ENCODE results near the gene EPHA1.
"Not testable (repeated sequence)": the region's sequence is repeated elsewhere in the genome, so short reads cannot be mapped to it uniquely, and the experiment has no call there.

EPHA1 gene

DNA sequence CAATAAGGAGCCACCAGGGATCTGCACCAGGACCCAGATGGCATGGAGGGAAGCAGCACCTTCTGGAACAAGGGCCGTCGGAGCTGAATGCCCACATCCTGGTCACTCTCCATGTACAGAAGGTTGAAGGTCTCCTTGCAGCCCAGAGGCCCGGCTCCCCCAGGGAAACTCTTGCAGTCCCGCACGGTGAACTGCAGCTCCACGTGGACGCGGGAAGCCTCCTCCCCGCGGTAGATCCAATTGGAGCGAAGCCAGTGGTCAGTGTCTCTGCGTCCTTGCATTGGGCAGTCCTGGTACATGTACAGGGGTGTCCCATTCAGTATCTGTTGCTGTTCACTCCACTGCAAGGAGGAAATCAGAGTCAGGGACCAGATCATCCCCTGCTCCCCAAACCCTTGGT is 7.4 kb downstream of the EPHA1 start:
- ATAC-seq, result no peak

GRCh38 chr7:143399642-143400041 is 9.0 kb downstream of the EPHA1 start:
- ATAC-seq, result no peak

- no peak for ATAC-seq
Measured at GRCh38 chr7:143399151-143399550, 9.5 kb downstream of the EPHA1 start.

DNA sequence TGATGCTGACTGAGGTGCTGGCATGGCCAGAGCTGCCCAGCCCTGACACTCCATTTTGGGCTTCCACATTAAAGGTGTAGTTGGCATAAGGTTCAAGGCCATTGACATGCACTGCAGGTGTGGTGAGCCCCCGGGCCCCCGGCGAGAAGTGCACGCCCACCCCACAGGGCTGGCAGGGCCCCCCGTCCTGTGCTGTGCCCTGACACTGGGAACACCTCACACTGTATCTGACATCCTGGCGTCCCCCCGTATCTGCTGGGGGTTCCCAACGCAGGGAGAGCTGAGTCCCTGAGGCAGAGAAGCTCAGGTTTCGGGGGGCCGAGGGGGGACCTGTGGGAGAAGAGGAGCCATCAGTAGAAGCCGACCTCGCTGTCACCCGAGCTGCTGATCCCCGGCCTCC is 10.0 kb downstream of the EPHA1 start:
- ATAC-seq, result no peak

DNA sequence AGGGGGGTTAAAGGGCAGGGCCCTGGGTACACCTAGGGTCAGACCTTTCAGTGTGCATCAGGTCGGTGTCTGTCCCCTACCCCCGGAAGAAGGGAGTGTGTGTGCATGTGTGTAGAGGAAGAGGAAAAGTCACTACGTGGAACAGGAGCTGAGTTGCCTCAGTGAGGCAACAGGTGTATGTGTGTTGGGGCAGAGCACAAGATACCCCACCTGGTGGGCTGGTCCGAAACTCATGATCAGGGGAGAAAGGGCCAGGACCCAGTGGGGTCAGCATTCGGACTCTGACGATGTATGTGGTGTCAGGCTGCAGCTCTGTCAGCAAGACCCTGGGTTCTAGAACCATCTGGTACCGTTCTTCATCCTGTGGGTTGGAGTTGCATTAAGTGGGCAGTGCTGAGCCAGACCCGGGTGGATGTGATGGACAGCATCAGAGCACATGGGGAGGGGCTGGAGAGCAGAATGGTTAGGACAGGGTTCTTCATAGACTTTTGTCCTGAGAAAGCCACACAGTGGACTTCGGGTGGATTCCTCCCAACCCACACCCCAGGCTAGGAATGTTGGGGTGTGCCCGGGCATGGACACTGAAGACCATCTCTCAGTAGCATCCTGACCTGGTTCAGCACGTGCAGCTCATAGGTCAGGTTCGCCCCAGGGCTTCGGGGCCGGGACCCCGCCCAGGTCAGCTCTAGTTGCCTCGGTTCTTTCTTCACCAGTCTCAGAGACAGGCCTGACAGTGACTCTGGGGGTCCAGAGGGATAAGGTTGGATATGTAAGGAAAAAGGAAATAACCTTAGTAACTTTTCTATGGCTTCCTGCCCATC is 10.7 kb downstream of the EPHA1 start:
- ATAC-seq, result no peak

GRCh38 chr7:143396625-143397556 is 11.8 kb downstream of the EPHA1 start:
- ATAC-seq, result no peak

- ATAC-seq, result no peak
Measured at GRCh38 chr7:143396182-143396581, 12.5 kb downstream of the EPHA1 start.

DNA sequence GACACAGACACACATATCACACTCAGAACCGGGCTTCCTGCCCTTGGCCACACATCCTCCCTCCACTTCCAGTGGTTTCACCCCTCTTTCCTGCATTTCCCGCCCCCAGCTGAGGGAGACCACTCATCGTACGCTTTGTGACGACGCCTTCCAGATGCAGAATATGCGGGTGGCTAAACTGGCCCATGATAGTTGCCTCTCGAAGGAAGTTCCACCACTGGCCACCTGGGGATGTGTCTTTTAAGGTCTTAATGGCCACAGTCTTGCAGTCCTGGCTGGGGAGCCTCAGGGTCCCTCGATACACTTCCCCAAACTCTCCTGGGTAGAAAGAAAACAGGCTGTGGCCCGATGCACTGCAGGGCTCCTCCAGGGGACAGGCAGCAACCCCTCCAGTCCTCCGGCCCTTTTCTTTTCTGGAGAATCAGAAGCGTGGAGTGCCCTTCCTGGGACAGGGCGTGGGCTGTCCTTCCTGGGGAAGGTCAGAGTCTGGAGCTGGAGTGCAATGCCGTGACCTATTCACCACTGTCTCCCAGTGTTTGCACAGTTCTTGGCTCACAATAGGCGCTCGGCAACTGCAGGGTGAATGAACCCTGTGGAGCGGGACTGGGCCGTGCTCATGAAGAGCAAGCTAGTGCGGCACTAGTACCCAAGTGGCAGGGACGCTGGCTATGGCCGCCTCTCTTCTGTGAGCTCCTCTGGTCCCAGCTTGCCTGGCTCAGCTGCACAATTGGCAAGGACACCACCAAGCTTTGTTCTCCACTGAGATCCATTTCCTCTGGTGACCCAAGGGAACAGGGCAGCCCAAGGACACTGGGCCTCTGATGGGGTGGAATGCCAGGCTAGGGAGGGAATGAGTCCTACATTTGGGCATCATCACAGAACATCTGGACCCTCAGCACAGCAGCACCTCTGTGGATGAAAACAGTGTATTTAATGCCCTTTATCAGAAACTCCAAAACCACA is 13.2 kb downstream of the EPHA1 start:
- no peak for ATAC-seq

DNA sequence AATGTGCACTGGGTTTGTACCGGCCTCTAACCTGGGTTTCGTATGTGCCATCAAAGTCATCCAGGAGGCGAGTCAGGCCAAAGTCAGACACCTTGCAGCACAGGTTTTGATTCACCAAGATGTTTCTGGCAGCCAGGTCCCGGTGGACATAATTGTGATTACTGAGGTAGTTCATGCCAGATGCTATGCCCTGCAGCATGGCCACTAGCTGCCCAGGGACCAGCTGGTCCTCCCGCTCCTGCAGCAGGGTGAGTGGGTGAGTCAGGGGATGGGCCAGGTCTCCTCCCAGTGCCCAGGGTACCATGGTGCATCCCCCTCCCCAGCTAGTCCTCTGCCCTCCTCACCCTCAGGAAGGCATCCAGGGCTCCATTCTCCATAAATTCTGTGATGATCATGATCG is 13.9 kb downstream of the EPHA1 start:
- no peak for ATAC-seq

DNA sequence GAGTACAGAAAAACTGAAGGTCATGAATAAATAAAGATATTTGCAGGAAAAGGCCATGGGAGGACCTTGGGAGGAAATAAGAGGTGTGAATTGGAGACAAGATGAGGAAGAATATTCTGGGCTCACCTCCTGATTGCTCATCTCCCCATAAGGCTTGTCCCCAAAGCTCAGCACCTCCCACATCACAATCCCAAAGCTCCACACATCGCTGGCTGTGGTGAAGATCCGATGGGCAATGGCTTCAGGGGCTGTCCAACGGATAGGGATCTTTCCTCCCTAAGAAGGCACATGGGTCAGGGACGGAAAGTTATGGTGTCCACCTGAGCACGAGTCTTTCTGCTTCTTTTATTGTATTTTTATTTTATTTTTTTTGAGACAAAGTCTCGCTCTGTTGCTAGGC is 14.6 kb downstream of the EPHA1 start:
- no peak for ATAC-seq

DNA sequence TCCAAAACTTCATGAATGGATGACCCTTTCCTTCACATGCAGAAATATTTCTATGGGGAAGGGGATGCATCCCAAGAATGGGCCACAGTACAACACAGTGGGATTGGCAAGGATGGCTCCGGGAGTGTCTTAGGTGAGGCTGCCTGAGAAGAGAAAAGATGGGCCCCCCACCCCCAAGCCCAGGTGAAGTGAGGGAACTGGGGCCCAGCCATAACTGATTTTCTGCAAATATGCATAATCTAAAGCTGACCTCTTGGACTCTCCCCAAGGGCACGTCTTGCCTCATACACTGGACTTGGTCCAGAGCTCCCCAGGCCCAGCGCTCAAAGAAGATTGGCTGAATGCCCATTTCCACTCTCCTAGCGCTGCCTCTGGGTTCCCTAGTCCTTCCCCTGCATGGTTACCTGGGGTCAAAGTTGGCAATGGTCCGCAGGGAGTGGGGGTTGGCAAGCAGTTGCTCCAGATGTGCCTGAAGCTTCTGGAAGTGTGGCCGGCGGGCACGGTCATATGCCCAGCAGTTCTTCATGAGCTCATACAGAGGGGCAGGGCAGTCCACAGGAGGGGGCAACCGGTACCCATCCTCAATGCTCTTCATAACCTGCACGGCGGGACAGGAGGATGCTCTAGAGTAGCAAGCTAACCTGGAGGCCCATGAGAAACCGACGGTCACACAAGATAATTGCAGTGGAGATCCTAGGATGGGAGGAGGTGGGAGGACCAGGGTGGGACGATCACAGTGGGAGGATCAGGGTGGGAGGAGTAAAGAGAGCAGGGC is 15.2 kb downstream of the EPHA1 start:
- ATAC-seq, result no peak

- ATAC-seq, result no peak
Measured at GRCh38 chr7:143392875-143393266, 15.8 kb downstream of the EPHA1 start.

GRCh38 chr7:143392427-143392826 is 16.2 kb downstream of the EPHA1 start:
- ATAC-seq, result not testable (repeated sequence)

DNA sequence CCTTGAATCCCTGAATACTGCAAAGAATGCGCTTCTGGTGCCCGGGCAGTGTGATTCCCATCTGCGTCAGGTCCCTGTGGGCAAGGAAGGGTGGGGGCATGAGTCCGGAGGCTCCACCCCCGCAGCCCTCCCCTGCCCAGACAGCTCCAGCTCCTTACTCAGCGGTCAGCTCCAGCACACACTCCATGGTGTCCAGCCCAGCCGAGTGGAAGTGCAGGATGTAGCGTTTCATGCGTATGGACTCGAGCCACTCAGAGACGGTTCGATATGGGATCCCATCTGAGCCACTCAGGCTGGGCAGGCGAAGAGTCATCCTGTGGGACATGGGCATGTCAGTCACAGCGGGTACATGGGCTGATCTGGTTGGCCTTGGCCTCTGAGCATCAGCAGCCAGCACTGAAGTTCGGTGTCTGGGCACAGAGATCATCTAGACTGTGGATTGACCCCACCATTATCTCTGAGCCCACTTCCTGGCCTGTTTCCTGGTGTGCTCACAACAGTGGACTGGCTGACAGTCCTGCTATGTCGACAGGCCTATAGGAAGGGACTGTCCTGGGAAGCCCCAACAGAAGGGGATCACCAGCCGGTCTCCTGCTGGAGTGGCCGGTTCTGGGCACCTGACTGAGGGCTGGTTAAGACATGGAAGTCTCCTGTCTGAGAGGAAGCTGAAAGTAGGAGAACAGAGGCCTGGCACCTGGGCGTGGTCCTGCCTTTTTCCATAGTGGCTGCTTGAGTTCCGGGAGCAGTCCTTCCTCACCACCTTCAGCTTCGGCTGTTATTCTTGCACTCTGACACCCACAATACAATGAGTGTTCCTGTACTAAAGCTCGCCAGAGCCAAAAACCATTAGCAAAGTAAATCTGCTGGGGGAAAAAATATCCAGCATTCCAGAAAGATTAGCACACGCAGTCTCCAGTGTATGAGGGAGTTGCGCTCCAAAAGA is 16.9 kb downstream of the EPHA1 start:
- ATAC-seq, result no peak

DNA sequence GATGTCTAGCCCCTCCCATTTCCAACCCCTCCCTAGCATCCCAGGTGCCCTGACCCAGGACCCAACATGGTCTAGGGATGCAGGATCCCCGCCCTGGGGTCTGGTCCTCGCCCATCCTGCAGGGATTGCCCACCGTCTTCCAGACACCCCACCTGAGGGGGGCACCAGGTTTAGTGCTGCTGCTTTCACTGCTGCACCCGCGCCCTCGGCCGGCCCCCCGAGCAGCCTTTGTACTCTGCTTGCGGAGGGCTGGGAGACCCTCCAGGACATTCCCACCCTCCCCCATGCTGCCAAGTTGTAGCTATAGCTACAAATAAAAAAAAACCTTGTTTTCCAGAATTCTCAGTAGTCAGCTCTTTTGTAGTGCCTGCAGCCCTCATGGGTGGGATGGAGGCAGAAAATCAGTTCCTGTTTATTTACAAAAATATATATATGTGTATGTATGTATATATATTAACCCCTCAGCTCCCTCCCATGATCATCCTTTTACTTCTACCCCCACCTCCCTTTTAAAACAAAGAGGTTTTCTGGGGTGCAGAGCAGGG is 17.8 kb downstream of the EPHA1 start:
- no peak for ATAC-seq

GRCh38 chr7:143390104-143390772 is 18.4 kb downstream of the EPHA1 start:
- no peak for ATAC-seq

- no peak for ATAC-seq
Measured at GRCh38 chr7:143389316-143390103, 19.1 kb downstream of the EPHA1 start.

DNA sequence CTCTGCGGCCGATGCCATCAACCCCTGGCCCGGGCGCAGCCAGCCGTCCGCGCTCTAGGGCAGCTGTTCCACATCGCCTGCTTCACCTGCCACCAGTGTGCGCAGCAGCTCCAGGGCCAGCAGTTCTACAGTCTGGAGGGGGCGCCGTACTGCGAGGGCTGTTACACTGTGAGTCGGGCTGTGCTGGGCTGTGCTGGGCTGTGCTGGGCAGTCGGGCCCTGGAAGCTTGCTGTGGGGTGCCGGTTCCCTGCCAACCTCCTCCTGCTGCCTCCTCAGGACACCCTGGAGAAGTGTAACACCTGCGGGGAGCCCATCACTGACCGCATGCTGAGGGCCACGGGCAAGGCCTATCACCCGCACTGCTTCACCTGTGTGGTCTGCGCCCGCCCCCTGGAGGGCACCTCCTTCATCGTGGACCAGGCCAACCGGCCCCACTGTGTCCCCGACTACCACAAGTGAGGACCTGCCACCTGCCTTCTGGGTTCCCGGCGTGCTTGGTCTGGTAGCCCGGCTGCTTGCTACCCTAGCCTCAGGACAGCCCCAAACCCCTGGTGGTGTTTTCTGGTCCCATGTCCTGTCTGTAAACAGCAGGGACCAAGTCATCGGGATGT is 20.1 kb downstream of the EPHA1 start:
- ATAC-seq, result no peak

Measured in activated CD4-positive, CD25-positive, alpha-beta regulatory T cell treated with anti-CD3 and anti-CD28 coated beads, Interleukin-2, amount 50 U/mL, for 24 hours (primary cell).